Epithelial cell of proximal tubule (primary cell): ENCODE data around the gene PRKAR1B. TPM values are rescaled to one million over a fixed set of nuclear protein-coding genes. Genes with fewer than 3 reads are reported as not detected.

ENCODE experiments used
- DNase-seq: peaks from one replicate; pipeline ENCODE4 v3.0.0-alpha.2; 2011; ENCODE audit warnings: low read depth
- H3K4me3 ChIP-seq: 2 replicates; pipeline ENCODE4 v1.5.1; 2011; ENCODE audit warnings: low read depth, mild to moderate bottlenecking, low read length
- total RNA-seq: library from RNA; depleted of rRNA; stranded (reverse); fragments of >200 nt; gene quantifications from 2 replicates; pipeline ENCODE4 v1.2.3, GENCODE V29; 2015
- TF ChIP-seq, protein P1 (sequence below): conservative IDR thresholded peaks from 2 replicates; pipeline ENCODE4 v1.5.1; 2012; ENCODE audit warnings: low read depth, mild to moderate bottlenecking, low read length

The PRKAR1B gene
- total RNA-seq, 1 donor from 2014 or later = 12.2 TPM

DNA sequence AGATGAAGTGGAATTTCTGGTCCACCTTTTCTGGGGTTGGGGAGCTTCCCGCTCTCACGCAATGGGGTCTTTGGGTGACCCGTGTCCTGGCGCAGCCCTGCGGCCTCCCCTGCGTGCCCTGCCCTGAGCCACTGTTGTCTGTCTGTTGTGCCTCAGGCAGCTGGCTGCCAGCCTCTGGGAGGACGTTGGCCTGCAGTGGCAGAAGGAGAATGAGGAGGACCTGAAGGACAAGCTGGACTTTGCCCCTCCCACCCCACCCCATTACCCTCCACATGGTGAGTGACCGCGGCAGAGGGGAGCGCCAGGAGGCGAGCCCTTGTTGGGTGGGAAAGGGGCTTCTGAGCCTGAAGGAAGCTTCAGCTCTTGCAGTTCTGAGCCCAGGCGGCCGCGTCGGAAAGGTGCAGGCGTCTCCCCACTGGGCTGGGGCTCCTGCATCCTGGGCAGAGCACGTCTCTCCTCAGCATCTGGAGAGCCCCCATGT, 14.2 kb upstream of the PRKAR1B start:
- DNase-seq = no peak
- H3K4me3 ChIP-seq = no peak overlapping the region
- TF ChIP-seq, protein P1, sequence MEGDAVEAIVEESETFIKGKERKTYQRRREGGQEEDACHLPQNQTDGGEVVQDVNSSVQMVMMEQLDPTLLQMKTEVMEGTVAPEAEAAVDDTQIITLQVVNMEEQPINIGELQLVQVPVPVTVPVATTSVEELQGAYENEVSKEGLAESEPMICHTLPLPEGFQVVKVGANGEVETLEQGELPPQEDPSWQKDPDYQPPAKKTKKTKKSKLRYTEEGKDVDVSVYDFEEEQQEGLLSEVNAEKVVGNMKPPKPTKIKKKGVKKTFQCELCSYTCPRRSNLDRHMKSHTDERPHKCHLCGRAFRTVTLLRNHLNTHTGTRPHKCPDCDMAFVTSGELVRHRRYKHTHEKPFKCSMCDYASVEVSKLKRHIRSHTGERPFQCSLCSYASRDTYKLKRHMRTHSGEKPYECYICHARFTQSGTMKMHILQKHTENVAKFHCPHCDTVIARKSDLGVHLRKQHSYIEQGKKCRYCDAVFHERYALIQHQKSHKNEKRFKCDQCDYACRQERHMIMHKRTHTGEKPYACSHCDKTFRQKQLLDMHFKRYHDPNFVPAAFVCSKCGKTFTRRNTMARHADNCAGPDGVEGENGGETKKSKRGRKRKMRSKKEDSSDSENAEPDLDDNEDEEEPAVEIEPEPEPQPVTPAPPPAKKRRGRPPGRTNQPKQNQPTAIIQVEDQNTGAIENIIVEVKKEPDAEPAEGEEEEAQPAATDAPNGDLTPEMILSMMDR = no peak

DNA sequence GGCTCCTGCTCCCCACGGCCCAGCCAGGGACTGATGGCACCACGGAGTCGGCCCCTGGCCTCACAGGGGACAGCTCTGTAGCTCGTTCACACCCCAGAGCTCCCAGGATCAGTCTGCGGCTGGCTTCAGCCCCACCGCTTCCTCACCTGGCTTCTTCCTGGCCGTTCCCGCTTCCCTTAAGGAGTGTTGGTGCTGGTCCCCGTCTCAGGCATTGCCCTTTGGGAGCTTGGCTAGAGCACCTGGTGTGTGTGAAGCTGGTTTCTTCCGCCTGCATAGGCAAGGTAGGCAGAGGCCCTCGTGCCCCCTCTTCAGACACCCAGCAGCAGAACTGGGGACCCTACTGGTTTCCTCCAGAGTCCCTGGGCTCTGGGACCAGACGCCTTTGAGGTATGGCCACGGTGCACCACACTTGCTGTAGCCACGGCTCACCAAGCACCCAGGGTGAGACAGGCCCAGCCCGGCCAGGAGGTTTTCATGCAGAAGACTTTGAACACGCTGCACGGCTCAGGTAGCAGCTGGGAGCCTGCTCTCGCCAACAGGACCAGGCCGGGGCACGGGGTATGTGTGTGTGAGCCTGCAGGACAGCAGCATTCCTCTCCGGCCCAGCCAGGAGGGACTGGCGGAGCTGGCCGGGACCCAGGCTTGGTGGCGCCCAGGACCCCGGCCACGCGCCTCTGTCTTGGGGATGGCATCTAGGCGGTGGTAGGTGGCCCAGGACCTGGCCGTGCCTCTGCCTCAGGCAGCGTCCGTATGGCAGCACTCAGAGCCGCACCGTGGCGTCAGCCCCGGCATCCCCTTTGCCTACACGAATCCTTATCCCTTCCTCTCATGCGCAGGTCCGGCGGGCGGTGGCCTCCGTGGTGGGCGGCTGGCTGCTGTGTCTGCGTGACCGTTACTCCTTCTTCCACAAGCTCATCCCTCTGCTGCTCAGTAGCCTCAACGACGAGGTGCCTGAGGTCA, 13.2 kb upstream of the PRKAR1B start:
- TF ChIP-seq, protein P1 = no peak
- H3K4me3 ChIP-seq = no peak overlapping the region
- no peak for DNase-seq

DNA sequence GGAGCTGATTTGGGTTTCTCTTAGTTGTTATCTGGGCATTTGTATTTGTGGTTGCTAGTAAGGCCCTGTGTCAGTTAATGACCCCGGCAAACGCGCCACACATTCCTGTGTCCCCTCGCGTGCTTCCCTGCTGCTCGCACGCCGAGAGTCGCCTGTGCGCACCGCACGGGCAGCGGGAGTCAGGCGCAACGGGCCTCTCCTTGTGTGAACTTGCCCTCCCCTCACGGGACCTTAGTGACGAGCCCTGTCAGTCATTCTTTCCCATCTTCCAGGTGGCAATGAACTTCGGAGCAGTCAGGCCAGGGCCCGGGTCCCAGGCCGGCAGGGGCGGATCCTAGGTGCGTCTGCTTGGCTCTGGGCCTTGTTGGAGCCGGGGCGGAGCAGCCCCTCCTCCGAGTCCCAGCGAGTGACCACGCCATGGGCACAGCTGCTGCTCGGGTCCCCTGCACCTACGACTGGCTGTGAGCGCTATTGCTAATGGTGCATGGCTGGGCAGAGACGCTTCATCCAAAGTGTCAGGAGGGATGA, 12.4 kb upstream of the PRKAR1B start:
- no peak for DNase-seq
- TF ChIP-seq, protein P1 = no peak
- H3K4me3 ChIP-seq = no peak overlapping the region

DNA sequence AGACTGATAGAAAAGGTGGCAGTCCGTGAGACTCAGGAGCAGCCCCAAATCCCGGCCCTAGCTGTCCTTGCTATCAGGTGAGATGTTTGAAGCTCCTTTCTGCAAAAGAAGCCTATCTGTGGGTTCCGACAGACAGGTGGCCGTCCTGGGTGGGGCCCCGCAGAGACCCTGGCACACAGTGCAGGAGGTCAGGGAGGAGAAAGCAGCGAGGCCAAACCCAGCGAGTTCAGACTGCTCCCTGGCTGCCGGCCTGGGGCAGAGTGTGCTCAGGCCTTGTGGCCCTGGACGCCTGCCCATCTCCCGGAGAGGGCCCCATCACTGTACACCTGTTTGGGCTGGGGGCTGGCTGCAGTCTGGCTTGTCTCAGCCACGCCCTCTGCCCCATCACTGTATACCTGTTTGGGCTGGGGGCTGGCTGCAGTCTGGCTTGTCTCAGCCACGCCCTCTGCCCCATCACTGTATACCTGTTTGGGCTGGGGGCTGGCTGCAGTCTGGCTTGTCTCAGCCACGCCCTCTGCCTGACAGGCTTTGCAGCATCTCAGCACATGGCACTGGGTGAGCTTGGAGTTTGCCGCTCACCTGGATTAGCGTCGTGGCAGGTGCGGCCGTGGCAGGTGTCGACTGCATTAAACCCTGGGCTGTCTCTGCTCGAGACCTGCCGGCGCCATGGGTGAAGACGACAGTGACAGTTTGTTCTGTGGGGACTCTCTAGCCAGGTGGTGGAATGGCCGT, 11.8 kb upstream of the PRKAR1B start:
- TF ChIP-seq, protein P1 = no peak
- H3K4me3 ChIP-seq = no peak overlapping the region
- no peak for DNase-seq

DNA sequence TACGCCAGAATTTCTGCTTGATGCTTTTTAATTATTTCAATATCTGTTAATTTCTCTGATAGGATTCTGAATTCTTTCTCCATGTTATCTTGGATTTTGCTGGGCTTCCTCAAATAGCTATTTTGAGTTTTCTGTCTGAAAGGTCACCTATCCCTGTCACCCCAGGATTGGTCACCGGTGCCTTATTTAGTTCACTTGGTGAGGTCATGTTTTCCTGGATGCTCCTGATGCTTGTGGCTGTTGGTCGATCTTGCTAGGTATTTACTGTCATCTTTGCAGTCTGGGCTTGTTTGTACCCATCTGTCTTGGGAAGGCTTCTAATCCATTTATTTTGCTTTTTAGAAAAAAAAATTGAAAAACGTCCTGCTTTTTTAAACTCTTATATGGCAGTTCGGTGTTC, 11.2 kb upstream of the PRKAR1B start:
- TF ChIP-seq, protein P1 = no peak
- DNase-seq = no peak
- H3K4me3 ChIP-seq = no peak overlapping the region

DNA sequence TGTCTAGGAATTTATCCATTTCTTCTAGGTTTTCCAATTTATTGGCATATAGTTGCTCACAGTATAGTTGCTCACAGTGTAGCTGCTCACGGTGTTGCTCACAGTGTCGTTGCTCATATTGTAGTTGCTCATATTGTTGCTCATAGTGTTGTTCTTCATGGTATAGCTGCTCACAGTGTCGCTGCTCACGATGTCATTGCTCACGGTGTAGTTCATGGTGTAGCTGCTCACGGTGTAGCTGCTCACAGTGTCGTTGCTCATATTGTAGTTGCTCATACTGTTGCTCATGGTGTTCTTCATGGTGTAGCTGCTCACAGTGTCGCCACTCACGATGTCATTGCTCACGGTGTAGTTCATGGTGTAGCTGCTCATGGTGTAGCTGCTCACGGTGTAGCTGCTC, 7.7 kb upstream of the PRKAR1B start:
- DNase-seq = no peak
- TF ChIP-seq, protein P1 = no peak
- H3K4me3 ChIP-seq = no peak overlapping the region
